GM13977 (cell line): ENCODE measurements around the gene CCDC88B.
"Not testable (repeated sequence)": the region's sequence is repeated elsewhere in the genome, so short reads cannot be mapped to it uniquely, and the experiment has no call there.

Experiments used
- DNase-seq: peaks from one replicate; pipeline ENCODE4 v3.0.0; 2012; ENCODE audit warnings: low spot score
- CTCF ChIP-seq: IDR thresholded peaks from 2 replicates; pipeline ENCODE4 v1.5.1; 2012; ENCODE audit warnings: mild to moderate bottlenecking, control low read depth; ENCODE audit not compliant: insufficient read depth; ENCODE audit errors: extremely low read depth, missing control alignments
- in situ Hi-C: fragments of 300-500 bp; cut with MboI; formaldehyde crosslinking; loops from one replicate; pipeline ENCODE4 v1.12.0; 2022; ENCODE audit warnings: low sequenced_read_pairs, low pct_unique_long_range_greater_than_20kb, mixed read lengths, inconsistent platforms; ENCODE audit not compliant: unreplicated experiment

The CCDC88B gene

GRCh38 chr11:64305075-64305690, 34.8 kb upstream of the CCDC88B start, which contains the start of gene ESRRA:
Gene ESRRA (plus strand): TSS chr11:64305524. CDS start chr11:64307180, 1,656 bp downstream.
- in situ Hi-C loops: no loop called here
- no peak for TF ChIP-seq CTCF
- DNase-seq: peak; percentile 100

- peak; percentile 57 for DNase-seq
- peak; percentile 60 for TF ChIP-seq CTCF
- in situ Hi-C loops: no loop called here
Measured at GRCh38 chr11:64305691-64306562, 34.1 kb upstream of the CCDC88B start.

GRCh38 chr11:64306563-64306875, 33.5 kb upstream of the CCDC88B start:
- in situ Hi-C loops: no loop called here
- no peak for TF ChIP-seq CTCF
- no peak for DNase-seq

- no peak for TF ChIP-seq CTCF
- DNase-seq: no peak
- in situ Hi-C loops: no loop called here
Measured at GRCh38 chr11:64306876-64307622, 33.0 kb upstream of the CCDC88B start.

- DNase-seq, in situ Hi-C loops: not testable (repeated sequence)
Measured at GRCh38 chr11:64307795-64308194, 32.2 kb upstream of the CCDC88B start.

- in situ Hi-C loops: no loop called here
- DNase-seq: no peak
- TF ChIP-seq CTCF: no peak
Measured at GRCh38 chr11:64312947-64313346, 27.1 kb upstream of the CCDC88B start.

GRCh38 chr11:64313491-64314145, 26.4 kb upstream of the CCDC88B start:
- no peak for DNase-seq
- in situ Hi-C loops: no loop called here

More at GRCh38 chr11:64313491-64314145, 26.4 kb upstream of the CCDC88B start:
- TF ChIP-seq CTCF: no peak
